ENCODE measurements around the gene DUSP28.
A peak's percentile ranks its signal among the peaks of the same experiment; 100 is the strongest.
"Not testable (repeated sequence)": the region's sequence is repeated elsewhere in the genome, so short reads cannot be mapped to it uniquely, and the experiment has no call there.

Gene DUSP28

GRCh38 chr2:240560084-240560479 is at the start of gene DUSP28:
TSS of gene DUSP28 (plus strand) at chr2:240560357. CDS start at chr2:240560685, 328 bp downstream.
- DNase-seq, result peak; percentile 62

GRCh38 chr2:240510513-240511210 is 49.5 kb upstream of the DUSP28 start:
- no peak for DNase-seq

DNA sequence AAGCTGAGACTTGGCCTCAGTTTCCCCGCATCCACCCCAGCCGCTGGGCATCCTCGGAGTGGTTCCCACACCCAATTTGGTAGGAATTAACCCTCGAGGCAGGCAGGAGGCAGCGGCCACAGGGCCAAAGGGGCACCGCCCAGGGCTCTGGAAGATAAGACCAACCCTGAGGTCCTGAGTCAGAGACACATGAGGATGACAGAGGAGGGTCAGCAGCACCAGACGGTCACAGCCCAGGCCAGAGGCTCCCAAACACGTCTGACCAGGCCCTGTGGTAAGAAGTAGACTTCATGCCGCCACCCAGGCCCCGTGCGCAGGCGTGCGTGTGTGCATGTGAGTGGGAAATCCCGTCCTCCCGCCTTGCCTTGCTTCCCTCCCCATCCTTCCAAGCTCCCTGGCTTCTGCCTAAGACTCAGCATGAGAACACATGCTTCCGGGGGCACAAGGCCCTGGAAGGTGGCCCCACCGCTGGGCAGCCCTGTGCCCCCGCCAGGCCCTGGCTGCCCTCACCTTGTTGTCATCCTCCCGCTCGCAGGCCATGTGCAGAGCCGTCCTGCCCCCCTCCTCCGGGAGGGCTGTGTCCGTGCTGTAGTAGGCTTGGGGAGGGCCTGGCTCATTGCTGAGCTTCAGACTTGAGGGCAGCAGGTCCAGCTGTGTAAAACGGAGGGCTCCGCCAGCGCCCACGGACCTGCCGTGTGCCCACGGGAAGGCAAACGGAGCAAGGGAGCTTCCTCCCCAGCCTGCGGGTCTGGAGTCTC is 48.6 kb upstream of the DUSP28 start:
- DNase-seq, result no peak

DNA sequence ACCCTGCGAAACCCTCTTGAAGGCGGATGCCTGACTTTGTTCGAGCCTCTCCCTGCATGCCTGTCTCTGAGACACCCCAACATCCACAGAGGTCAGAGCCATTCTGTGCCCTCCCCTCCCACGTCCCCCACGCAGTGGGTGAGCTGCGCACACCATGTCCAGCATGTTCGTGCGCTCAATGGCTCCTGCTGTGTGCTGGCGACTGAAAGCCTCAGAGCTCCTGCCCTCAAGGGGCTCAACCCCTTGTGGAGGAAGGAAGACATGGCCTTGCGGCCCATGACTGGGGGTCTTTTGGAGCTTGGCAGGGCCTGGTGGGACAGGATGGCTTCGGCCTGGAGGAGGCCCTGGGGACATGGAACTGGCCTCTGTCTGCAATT is 48.1 kb upstream of the DUSP28 start:
- DNase-seq, result no peak

- DNase-seq, result no peak
These were observed 47.3 kb upstream of the DUSP28 start for GRCh38 chr2:240512666-240513535.

GRCh38 chr2:240513549-240514287 is 46.4 kb upstream of the DUSP28 start:
- no peak for DNase-seq

GRCh38 chr2:240514631-240515030 is 45.5 kb upstream of the DUSP28 start:
- DNase-seq, result no peak

- DNase-seq, result no peak
These were observed 42.8 kb upstream of the DUSP28 start for GRCh38 chr2:240517342-240517741.

DNA sequence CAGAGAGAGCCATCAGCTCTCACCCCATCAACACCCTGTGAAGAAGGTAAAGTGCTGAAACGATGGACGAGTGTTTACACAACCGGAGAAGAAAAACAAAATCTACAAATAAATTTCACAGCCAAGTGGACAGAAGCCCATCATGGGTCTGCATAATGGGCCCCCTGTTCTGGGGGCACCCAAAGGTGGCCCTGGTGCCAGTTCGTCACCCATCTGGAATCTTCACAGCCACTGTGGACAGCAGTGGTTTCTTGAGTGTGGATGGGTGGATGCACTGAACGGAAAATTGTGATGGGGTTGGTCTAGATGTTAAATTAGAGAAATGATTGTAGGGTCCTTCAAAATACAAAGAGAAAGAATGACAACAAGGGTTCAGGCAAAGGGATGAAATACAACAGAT is 41.2 kb upstream of the DUSP28 start:
- DNase-seq, result no peak

- DNase-seq, result no peak
These were observed 40.6 kb upstream of the DUSP28 start for GRCh38 chr2:240519396-240520129.

- DNase-seq, result no peak
These were observed 39.8 kb upstream of the DUSP28 start for GRCh38 chr2:240520130-240520973.

DNA sequence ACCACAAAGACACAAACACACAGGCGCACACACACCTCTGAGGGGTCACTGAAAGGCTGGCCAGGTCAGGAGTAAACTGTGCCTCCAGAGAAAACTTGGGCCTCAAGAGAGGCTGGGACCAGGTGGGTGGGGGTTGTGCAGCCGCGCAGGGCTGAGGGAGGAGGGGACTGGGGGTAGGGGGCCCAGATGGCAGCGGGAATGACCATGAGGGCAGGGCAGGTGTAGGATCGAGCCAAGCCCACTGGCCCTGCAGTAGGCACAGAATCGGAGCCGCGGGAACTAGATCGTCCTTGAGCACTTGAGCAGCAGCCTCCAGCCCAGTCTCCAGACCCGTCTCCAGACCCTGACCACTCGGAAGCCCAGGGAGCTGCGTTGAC is 39.2 kb upstream of the DUSP28 start:
- no peak for DNase-seq

DNA sequence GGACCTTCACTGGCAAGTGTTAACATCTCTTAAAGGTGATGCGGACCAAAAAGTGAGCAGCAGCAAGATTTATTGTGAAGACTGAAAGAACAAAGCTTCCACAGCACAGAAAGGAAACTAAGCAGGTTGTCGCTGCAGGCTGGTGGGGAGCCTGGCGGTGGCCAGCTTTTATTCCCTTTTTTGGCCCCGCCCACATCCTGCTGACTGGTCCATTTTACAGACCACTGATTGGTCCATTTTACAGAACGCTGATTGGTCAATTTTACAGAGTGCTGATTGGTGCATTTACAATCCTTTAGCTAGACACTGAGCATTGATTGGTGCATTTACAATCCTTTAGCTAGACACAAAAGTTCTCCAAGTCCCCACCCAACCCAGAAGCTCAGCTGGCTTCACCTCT is 38.3 kb upstream of the DUSP28 start:
- DNase-seq, result not testable (repeated sequence)

GRCh38 chr2:240522406-240522805 is 37.8 kb upstream of the DUSP28 start:
- DNase-seq, result no peak

DNA sequence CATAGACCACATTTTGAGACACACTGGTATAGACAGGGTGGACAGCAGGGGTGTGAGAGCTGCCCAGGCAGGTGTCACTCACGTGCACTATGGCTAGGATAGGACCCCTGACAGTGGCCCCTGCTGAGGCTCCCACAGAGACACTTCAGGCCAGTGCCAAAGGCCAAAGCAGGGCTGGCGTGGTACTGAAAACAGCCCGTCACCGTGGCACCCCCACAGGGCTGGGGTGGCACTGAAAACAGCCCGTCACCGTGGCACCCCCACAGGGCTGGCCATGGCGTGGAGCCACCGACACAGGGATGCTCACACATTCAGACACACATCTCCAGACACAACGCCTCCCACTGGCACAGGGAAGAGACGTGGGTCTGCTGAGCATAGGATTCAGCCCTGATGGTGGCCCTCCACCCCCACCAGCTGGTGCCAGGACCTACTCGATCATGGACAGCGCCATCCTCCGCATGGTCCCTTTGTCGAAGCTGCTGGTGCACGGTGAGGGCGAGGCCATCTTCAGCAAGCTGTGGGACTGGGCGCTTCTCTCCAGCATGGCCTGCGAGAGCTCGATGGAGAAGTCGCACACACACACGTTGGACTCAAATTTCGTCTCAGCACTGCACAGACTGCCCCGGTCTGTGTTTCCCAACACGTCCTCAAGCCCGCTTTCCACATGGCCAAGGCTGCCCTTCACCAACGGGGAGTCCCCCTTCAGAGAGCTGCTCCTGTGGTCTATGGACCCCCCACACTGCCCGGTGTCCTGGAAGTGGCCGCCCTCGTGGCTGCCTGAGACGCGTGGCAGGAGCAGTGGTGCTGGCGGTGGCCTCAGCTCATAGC is 36.5 kb upstream of the DUSP28 start:
- no peak for DNase-seq

DNA sequence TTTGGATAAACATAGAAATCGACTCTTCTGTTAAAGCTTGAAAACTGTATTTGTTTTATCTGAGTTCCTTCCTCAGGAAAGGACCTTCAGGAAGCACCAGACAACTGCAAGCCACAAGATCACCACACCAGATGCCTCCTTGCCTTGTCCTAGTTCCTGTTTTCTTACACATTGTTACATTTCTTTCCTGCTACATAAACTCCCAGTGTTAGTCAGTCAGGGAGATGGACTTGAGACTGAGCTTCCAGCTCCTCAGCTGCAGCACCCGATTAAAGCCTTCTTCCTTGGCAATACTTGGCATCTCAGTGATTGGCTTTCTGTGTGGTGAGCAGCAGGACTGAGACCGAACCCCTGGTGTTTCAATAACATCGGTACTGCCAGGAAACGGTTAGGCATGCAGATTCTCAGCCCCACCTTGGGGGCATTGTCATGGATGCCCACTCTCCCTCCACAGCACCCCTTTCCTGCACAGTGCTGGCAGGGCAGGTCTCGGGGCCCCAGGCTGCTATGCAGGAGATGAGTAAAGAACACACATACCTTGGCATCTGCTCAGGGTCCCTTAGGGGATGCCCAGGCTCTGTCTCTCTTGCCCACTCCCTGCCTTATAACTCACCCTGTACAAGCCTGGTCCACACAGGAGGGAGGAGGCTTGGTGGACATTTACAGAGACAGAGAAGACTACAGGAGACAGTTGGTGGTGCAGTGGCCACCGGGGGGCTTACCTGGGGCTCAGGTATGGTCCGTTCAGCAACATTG is 35.0 kb upstream of the DUSP28 start:
- no peak for DNase-seq

- DNase-seq, result no peak
These were observed 34.4 kb upstream of the DUSP28 start for GRCh38 chr2:240525802-240526201.

DNA sequence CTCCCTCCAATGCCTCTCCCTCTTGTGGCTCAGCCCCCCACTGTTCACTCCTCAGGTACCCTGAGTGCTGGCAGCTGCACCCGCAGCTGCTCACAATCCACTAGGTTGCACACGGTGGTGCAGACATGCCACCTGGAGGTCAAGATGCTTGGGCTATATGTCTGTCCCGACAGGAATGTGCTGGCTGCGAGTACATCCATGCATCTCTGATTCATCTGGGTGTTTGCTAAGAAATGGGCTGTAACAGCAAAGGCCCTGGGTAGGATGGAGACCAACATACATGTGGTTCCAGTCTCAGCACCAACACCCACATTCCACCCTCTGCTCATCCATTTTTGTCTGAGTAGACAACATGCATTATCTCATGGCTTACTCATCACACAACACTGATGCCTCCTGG is 33.6 kb upstream of the DUSP28 start:
- DNase-seq, result no peak

- DNase-seq, result no peak
These were observed 32.9 kb upstream of the DUSP28 start for GRCh38 chr2:240527153-240527750.

Measured in NCI-H1436 (cell line).